Measurements from ENCODE around the gene ECEL1.

Gene ECEL1

GRCh38 chr2:232465061-232465460 lies 22.6 kb downstream of the ECEL1 start:
- Histone ChIP-seq H3K9me3 (ENCODE audit: insufficient read depth, low read length) (no peaks in the 10 kb centered on the region), H3K27ac (ENCODE audit: low read length) (no peak overlapping the region), H3K27me3 (ENCODE audit: low read depth, low read length) (no peaks in the 10 kb centered on the region), H3K4me1 (ENCODE audit: low read length) (peaks cover 4% of the 10 kb centered on the region), H3K4me3 (ENCODE audit: low read length) (no peak overlapping the region), H3K79me2 (ENCODE audit: low read length) (no peaks in the 10 kb centered on the region), H4K20me1 (ENCODE audit: insufficient read depth, low read length) (no peaks in the 10 kb centered on the region), H2AFZ (ENCODE audit: low read depth, low read length) (no peak overlapping the region), H3K36me3 (replicated peaks; ENCODE audit: low read depth, low read length) (no peaks in the 10 kb centered on the region), H3K9ac (ENCODE audit: low read length) (no peak overlapping the region), H3K4me2 (ENCODE audit: low read length) (no peak overlapping the region)
- TF ChIP-seq EZH2phosphoT487 (IDR thresholded peaks at IDR 0.05; ENCODE audit: low read depth), result no peak
- TF ChIP-seq, protein P1, sequence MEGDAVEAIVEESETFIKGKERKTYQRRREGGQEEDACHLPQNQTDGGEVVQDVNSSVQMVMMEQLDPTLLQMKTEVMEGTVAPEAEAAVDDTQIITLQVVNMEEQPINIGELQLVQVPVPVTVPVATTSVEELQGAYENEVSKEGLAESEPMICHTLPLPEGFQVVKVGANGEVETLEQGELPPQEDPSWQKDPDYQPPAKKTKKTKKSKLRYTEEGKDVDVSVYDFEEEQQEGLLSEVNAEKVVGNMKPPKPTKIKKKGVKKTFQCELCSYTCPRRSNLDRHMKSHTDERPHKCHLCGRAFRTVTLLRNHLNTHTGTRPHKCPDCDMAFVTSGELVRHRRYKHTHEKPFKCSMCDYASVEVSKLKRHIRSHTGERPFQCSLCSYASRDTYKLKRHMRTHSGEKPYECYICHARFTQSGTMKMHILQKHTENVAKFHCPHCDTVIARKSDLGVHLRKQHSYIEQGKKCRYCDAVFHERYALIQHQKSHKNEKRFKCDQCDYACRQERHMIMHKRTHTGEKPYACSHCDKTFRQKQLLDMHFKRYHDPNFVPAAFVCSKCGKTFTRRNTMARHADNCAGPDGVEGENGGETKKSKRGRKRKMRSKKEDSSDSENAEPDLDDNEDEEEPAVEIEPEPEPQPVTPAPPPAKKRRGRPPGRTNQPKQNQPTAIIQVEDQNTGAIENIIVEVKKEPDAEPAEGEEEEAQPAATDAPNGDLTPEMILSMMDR (IDR thresholded peaks at IDR 0.05; ENCODE audit: low read depth, low read length), result no peak

GRCh38 chr2:232464544-232464885 lies 23.1 kb downstream of the ECEL1 start:
- TF ChIP-seq, protein P1 (IDR thresholded peaks at IDR 0.05; ENCODE audit: low read depth, low read length), result no peak
- no peak for TF ChIP-seq EZH2phosphoT487 (IDR thresholded peaks at IDR 0.05; ENCODE audit: low read depth)
- Histone ChIP-seq H3K9me3 (ENCODE audit: insufficient read depth, low read length) (no peaks in the 10 kb centered on the region), H3K4me3 (ENCODE audit: low read length) (no peak overlapping the region), H3K27me3 (ENCODE audit: low read depth, low read length) (no peaks in the 10 kb centered on the region), H4K20me1 (ENCODE audit: insufficient read depth, low read length) (no peaks in the 10 kb centered on the region), H3K9ac (ENCODE audit: low read length) (no peak overlapping the region), H2AFZ (ENCODE audit: low read depth, low read length) (no peak overlapping the region), H3K4me2 (ENCODE audit: low read length) (no peak overlapping the region), H3K36me3 (replicated peaks; ENCODE audit: low read depth, low read length) (no peaks in the 10 kb centered on the region), H3K27ac (ENCODE audit: low read length) (no peak overlapping the region), H3K79me2 (ENCODE audit: low read length) (no peaks in the 10 kb centered on the region), H3K4me1 (ENCODE audit: low read length) (peaks cover 4% of the 10 kb centered on the region)

DNA sequence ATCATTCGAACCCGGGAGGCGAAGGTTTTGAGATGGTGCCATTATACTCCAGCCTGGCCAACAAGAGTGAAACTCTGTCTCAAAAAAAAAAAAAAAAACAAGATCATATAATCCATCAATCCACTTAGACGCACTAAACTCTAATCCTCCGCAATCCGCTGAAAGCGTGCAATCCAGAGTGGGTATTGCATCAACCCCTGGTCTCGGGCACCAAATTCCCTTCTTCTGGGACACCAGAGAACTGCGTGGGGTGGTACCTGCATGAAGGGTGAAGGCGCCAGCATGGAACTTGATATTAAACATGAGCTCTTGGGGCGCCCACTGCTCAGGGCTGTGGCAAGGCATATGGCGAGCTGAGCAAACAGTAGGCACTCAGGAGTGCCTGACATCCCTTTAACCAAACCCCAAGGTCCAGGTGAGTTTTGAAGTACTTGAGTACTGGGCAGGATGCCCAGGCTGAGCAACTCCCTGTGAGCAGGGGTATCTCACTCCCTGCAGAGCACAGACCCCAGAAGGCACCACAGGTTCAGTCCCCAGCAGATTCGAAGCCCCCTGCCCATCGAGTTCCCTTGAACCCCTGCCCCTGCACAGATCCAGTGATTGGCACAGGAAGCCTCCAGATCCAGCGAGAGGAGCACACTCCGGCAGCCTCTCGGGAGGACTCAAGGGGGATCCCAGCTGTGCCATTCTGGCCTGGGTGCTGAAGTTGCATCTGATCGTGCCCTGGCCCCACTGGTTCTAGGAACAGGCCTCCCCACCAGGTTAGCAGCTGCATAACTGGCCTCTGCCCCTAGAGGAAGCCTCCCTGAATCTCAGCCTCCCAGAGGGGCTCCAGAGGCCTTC lies 23.7 kb downstream of the ECEL1 start:
- Histone ChIP-seq H3K9ac (ENCODE audit: low read length) (no peak overlapping the region), H3K27me3 (ENCODE audit: low read depth, low read length) (no peaks in the 10 kb centered on the region), H3K4me3 (ENCODE audit: low read length) (no peak overlapping the region), H3K36me3 (replicated peaks; ENCODE audit: low read depth, low read length) (no peaks in the 10 kb centered on the region), H4K20me1 (ENCODE audit: insufficient read depth, low read length) (no peaks in the 10 kb centered on the region), H3K27ac (ENCODE audit: low read length) (no peak overlapping the region), H3K9me3 (ENCODE audit: insufficient read depth, low read length) (no peaks in the 10 kb centered on the region), H3K4me2 (ENCODE audit: low read length) (no peak overlapping the region), H3K4me1 (ENCODE audit: low read length) (peaks cover 4% of the 10 kb centered on the region), H3K79me2 (ENCODE audit: low read length) (no peaks in the 10 kb centered on the region), H2AFZ (ENCODE audit: low read depth, low read length) (no peak overlapping the region)
- TF ChIP-seq, protein P1 (IDR thresholded peaks at IDR 0.05; ENCODE audit: low read depth, low read length), result no peak
- TF ChIP-seq EZH2phosphoT487 (IDR thresholded peaks at IDR 0.05; ENCODE audit: low read depth), result no peak

DNA sequence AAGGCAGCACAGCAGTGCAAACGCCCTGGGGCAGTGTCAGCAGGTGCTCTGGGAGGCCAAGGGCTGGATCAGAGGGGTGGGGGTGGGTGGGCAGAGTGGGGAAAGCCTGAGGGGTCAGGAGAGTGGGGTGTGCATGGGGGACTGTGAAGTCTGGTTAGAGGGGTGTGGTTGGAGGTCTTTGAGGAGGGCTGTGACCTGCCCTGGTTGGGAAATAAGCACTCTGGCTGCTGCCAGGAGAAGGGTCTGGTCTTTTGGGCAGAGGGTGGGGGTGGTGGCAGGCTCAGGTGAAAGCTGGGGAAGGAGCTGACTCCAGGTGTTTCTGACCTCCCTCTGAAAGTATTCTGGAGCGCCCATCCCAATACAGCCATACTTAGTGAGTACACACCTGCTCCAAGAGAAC lies 27.5 kb downstream of the ECEL1 start:
- Histone ChIP-seq H3K9me3 (ENCODE audit: insufficient read depth, low read length) (no peaks in the 10 kb centered on the region), H2AFZ (ENCODE audit: low read depth, low read length) (no peak overlapping the region), H3K27ac (ENCODE audit: low read length) (no peak overlapping the region), H3K79me2 (ENCODE audit: low read length) (no peaks in the 10 kb centered on the region), H3K4me1 (ENCODE audit: low read length) (no peaks in the 10 kb centered on the region), H3K4me2 (ENCODE audit: low read length) (no peak overlapping the region), H3K4me3 (ENCODE audit: low read length) (no peak overlapping the region), H4K20me1 (ENCODE audit: insufficient read depth, low read length) (no peaks in the 10 kb centered on the region), H3K27me3 (ENCODE audit: low read depth, low read length) (no peaks in the 10 kb centered on the region), H3K9ac (ENCODE audit: low read length) (no peak overlapping the region), H3K36me3 (replicated peaks; ENCODE audit: low read depth, low read length) (no peaks in the 10 kb centered on the region)
- TF ChIP-seq, protein P1 (IDR thresholded peaks at IDR 0.05; ENCODE audit: low read depth, low read length), result no peak
- TF ChIP-seq EZH2phosphoT487 (IDR thresholded peaks at IDR 0.05; ENCODE audit: low read depth), result no peak
